ENCODE results near the gene SYP.
"Not testable (repeated sequence)": the region's sequence is repeated elsewhere in the genome, so short reads cannot be mapped to it uniquely, and the experiment has no call there.

DNA sequence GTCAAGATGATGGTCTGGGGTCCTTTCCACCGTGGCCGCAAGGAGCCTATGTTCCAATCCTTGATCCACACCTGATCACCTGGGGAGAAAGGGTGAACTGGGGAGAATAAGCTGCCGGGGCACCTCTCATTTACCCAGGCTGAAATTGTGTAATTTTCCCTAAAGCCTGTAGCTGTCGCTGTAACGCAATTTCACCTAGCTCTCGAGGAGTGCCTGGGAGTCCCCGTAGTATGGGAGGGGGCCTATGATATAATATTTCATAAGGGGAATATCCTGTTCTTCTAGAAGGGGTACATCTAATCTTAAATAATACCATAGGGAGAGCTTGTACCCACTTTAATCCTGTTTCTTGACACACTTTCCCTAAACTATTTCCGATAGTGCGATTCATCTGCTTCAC lies 57.7 kb downstream of the SYP start:
- TF ChIP-seq, protein P1, sequence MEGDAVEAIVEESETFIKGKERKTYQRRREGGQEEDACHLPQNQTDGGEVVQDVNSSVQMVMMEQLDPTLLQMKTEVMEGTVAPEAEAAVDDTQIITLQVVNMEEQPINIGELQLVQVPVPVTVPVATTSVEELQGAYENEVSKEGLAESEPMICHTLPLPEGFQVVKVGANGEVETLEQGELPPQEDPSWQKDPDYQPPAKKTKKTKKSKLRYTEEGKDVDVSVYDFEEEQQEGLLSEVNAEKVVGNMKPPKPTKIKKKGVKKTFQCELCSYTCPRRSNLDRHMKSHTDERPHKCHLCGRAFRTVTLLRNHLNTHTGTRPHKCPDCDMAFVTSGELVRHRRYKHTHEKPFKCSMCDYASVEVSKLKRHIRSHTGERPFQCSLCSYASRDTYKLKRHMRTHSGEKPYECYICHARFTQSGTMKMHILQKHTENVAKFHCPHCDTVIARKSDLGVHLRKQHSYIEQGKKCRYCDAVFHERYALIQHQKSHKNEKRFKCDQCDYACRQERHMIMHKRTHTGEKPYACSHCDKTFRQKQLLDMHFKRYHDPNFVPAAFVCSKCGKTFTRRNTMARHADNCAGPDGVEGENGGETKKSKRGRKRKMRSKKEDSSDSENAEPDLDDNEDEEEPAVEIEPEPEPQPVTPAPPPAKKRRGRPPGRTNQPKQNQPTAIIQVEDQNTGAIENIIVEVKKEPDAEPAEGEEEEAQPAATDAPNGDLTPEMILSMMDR (IDR thresholded peaks at IDR 0.05 in 8 of 11, conservative IDR thresholded peaks at IDR 0.05 in 3 of 11), result peak in 6 of 11 experiments; percentile 15 to 39 (median 33)
- not testable (repeated sequence) for TF ChIP-seq POLR2A (IDR thresholded peaks at IDR 0.05)

Measured in spleen (tissue), 7 donors.